HG03442 (cell line): ENCODE measurements around the gene CD247.

Experiments used
- ATAC-seq: cut with Tn5 transposase; IDR thresholded peaks from one replicate; pipeline ENCODE4 v1.9.1; 2021; ENCODE audit warnings: mild to moderate bottlenecking, moderate library complexity; ENCODE audit not compliant: unreplicated experiment

Gene CD247

DNA sequence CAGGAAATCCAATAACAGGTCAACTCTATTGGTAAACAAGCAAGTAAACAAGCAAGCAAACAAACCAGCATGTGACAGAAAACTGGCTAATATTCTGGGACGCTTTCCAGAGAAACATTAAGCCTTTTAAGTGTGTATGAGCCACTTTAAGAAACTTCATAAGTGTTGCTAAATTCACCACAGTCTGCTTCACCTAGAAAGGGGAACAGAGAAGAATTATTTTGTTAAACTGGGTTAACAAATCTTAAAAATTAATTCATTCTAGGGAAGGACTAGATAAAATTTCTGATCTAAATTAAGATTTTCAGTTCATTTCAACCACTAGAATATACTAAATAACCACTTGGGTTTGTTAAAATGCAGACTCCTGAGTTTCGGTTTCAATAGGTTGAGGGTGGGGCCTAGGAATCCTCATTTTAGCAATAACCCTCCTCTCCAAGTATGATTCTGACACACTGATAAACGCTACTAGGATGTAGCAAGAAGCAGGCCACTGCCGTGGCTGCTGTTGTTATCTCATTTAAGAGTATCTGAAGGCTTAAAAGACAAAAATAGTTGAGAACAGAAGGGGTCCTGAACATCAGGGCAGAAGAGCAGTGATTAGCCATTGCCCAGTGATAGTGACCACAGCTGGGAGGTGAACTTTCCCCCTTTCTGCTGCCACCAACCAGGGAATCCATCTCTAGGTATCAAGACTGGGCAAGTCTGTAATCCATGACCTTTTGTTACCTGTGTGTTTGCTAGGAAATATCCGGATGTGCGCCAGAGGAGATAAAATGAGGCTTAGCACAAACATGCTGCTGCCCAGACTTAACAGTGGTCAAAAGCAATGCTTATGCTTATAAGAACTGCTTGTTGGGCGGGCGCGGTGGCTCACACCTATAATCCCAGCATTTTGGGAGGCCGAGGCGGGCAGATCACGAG, 24.0 kb upstream of the CD247 start:
- no peak for ATAC-seq

DNA sequence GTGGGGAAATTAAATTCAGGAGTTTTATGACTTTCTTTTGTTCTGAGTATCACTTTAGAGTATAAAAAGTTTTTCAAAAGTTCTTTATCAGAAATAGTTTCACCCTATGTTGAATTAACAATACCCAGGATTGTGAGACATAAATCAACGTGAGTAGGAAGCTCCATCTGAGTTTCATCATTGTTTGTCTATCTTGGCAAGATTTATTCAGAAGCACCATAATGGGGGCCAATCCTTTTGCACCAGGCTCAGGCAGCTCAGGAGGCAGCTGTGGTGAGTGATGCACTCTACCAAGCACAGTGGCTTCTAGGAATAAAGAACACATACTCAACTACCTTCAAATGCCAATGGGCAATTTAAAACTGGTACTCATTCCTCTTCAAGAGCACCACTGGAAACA, 23.3 kb upstream of the CD247 start:
- no peak for ATAC-seq

DNA sequence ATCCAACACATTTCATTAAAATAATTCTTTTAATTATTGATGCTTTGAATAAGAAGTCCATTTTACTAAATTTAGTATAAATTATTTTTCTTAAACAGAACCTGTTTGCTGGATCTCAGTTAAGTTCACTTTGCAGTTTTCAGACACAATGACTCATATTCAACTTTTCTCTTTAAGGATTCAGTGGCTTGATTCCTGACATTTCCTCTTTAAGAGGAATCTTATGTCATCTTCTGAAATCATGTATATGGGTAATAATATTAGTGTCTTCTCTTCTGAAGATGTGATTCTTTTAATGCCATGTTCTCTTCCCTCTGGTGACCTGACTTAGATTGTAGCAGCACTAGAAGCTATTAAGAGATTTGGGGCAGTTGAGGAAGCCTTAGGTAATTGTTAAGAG, 22.7 kb upstream of the CD247 start:
- ATAC-seq, result no peak

DNA sequence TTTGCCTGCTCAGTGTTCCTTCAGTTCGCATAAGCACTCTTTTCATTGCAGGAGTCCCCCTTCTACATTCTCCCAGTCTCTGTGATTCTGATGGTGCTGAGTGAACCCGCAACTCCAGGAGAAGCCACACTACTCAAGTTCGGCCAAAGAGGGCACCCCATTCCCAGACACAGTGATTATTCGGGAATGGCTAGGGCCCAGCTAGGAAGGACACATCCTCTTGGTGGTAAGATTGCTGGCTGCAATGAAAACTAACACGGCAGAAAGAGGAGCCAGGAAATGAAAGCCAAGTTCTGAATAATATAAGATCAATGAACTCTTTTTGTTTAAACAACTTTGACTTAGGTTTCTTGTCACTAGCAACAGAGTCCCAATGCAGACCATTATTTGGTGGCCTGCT, 20.3 kb upstream of the CD247 start:
- ATAC-seq, result no peak

DNA sequence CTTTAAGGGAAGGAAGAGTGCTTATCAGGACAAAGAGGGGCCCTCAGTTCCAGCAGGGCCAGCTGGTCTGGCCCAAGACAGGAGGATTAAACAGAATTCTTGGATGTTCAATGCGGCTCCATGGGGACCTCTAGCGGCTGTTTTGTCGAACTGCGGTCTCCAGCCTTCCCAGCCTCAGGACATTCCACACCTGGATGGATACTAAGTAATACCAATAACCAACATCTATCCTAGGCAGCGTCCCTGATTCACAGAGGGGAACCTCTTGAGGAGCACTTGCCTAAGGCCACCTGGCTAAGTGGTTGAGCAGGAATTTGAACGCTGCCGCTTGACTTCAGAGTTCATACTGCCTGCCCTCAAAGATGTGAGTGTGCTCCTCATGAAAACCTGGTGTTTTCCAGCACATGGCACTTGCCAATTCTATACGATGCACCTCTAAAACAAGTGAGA, 15.5 kb upstream of the CD247 start:
- peak; percentile 61 for ATAC-seq

DNA sequence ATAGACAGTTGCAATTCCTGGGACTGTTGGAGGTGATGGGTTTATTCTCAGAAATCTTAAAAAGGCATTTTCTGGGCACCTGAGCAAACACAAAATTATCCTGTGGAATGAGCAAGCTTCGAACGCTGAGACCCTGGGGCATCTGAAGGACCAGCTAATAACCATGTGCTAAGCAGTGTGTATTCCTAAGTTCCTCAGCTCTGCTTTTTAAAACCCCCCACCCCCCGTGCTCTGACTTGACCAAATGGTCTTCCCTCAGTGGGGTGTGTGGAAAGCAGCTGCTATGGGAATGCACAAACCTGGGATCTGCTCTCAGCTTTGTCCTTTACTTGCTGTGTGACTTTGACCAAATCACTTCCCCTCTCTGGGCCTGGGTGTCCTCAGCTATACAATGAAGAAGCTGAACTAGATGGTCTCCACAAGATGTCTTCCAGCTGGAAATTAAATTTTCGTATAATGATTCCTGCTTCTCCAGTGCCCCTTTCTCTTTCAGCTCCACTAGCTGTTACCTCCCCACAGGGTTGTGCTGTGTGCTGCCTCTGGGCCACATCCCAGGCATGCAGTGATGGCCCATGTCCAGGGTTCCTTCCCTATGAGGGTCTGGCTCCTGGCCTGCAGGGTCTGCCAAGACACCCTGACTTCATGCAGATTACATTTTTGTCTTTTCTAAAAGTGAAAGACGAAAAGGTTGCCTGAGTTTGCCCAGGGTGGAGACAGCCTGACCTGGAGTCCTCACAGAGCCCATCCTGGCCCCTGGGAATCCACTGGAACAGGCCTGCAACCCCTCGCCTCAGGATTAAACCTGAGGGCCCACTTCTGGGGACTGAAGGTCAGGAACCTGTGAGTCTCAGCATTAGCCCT, 14.9 kb upstream of the CD247 start:
- no peak for ATAC-seq

DNA sequence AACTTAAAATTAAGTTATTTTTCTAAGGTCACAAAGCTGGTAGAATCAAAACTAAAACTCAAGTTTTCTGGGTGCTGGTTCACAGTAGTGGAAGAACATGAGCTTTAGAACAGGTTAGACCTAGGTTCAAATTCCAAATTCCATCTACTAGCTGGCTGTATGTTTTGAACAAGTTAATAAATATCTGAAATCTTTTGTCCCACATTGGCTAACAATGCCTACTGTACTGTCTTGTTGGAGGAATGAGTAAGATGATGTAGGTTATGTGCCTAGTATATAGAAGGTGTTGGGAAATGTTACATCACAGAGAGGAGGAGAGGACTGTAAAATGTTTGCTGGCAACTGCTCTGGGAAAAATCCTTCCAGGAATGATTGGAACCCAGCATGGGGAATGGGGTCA, 14.0 kb upstream of the CD247 start:
- ATAC-seq, result no peak

DNA sequence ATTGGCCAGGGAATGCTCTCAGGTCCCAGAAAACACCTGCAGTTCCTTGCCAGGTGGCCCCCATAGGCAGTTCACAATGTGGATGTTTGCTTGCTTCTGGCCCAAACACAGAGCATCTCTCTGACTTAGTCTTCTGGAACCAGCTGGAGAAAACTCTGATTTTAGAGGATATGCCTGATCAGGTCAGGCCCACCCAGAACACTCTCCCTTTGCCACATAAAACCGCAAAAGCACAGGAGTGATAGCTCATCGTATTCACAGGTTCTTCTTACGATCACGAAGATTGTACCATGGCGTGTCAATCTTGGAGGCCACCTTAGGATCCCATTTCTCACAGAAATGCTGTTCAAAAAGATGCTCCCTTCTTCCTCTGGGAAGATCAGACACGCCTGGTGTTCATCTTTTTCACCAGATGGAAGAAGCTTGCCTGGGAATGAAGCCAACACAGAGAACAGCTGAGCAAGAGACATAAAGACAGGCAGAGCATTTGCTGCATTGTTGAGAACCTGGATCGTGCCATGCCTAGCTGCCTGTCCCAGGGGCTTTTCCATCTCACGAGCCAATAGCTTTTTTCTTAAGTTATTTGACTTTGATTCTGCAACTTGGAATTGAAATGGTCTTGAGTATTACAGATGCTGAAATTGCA, 11.6 kb upstream of the CD247 start:
- no peak for ATAC-seq

DNA sequence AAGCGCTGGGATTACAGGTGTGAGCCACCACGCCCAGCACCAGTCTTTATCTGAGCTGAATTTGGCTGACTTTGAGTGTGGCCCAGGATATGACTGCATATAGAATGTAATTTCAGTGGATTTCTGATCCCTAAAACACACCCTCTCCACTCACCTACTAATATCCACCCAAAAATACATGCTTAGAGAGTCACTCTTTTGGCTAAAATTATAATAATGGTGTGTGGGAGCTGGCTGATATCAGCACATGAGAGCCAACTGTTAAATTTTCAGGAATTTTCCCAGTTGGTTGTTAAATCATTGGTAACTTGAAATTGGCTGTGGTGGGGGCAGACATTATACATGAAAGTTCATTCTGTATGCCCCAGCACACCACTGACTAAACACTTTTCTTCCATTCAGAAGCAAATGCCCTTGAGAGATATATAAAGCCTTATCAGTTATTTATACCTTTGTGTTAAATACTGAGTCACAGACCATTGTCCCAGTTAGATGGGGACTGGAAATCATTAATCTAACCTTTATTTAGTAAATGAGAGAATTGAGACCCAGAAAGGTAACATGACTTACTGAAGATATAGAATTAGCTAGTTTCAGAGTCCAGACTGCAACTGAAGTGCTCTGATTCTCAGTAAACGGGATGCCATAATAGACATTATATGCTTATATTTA, 9.9 kb upstream of the CD247 start:
- no peak for ATAC-seq

DNA sequence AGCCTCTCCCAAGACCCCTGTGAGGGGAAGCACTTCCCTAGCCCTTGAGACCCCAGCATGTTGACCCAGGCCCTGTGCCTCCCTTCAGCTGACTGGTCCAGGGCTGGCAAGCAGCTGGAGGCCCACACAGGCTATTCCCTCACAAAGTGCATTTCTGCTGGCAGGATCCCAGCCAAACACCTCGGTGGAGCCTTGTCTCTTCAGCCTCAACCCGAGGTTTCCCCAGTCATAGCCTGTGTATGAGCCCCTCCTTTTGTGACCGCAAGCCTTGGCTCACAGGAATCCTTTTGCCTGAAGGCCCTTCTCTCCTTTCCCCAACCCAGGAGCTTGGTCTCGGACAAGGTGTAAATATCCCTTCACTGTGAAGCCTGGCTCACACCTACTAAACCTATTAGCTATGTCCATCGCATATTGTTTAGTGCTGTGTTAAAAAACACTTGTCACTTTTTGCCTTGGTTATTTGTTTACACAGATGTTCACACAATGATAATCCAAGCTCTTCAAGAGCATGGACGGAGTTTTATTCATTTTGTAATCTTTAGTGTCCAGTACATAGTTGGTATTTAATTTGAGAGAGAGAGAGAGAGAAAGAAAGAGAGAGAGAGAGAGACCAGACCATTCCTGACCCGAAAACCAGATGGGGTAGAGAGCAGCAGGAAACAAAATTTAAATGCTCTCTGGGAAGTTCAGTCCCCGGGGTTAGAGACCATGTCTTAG, 8.5 kb upstream of the CD247 start:
- no peak for ATAC-seq

DNA sequence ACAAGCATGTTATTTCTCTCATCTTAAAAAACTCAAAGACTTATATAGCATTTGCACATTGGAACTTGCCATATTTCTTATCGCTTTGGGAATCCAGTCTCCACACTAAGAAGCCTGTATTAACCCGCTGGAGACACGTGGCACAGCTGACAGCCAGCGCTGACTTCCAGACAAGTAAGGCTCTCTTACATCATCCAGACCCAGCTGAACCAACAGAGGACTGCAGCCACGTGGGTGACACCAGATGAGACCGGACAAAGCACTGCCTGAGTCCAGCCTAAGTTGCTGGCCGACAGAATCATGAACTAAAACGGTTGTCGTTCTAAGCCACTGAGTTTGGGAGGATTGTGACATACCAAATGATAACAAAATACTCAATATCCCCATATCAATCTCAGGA, 6.3 kb upstream of the CD247 start:
- ATAC-seq, result no peak

DNA sequence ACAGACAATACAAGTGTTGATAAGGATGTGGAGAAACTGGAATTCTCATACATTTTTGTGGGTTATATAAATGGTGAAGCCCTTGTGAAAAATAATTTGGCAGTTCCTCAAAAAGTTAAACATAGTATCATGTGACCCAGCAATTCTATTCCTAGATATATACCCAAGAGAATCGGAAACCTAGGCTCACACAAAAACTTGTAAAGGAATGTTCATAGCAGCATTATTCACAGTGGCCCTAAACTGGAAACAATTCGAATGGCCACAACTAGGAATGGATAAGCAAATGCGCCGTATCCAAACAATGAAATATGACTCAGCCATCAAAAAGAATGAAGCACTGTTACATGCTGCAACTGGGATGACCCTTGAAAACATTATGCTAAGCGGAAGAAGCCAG, 3.9 kb upstream of the CD247 start:
- ATAC-seq, result no peak

DNA sequence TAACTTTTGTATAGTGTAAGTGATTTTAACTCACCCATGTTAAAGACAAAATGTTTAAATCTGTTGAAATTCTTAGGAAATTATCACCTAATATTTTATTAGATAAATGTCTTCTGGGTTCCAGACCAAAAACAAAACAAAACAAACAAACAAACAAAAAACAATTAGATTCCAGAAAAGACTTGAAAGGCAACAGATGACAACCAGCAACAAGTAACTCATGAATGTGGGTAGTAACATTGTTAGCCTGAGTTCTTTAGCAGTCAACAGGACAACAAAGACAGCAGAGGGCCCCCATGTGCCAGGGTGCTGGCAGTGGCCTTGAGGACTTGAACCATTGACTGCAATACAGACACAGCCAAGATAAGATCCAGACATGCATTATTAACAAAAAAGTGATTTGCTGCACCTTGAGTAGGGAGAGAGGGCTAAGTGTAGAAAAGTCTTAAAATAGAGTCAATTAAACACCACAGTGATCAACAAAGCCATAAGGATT, 2.4 kb upstream of the CD247 start:
- no peak for ATAC-seq

DNA sequence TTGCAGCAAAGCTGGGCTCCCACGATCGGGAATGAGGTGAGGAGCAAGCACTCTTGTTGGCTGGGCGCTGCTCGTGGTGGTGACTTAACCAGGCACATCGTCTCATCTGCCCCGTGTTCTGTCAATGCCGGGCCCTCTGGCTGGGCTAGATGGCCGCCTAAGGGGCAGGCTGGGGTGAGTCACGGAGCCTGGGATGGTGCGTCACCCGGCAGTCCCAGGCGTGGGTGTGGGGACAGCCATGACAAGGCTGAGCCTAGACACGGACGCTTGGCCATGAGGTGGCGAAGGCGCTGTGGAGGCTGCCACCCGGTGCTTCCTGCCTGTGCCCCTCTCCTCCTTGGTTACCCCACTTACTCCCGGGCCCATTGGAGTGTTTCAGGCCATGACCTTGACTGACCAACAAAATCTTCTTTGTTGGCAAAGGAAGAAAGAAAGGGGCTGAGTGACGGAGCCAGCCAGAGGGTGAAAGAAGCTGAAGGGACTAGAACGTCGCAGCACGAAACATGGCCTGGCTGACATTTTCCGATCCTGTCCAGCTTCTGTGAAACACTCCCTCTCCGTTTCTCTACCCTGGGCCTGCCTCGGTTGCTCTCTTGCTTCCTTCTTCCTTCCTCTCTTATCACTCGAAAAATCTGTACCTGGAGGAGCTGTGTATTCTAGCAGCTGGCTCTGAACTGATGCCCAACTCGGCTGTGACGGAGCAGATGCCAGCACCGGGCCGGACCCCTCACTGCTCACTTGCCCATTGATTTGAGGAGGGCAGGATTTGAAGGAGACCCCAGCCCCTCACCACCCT, 596 bp downstream of the CD247 start:
- no peak for ATAC-seq

DNA sequence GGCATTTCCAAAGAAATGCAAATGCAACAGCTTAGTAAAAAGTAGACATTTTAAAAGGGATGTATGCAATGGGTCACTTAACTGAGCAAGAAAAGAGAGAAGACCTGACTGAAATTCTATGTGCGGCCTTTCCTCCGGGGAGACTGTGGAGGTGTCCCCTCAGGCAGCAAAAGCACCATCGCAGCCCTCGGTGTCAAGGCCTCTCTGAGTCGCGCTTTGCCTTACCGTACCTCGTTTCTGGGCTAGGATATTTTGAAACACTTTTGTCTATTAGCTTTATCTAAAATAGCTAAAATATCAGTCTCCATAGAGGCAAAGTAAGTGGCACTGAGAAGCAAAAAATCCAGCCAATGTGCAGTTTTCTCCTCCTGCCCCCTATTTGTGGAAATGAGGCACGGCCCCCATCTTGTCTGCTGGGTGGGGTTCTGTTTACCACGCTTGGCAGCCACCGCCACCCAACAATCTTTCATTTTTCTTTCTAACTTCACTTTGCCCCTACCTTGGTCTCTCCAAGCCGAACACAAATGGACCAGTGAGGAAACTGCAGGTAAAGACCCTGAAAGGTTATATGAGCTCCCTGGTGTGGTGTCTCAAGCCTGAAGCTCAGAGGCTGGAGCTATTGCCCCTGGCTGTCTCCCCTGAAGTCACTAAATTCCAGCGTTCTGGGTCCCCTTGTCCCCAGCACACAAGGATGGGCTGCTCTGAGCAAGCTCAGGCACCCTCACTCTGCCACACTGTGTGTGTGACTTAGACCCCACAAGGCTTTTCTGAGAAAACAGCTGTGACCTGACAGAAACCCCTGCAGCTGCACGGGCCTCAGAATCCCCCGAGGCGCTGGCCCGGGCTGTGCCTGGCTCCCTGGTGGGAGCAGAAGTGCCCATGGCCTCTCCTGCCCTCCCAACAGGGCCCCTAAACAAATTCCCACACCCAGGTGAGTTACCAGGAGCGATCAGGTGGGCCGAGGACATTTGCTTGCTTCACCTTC, 1.6 kb downstream of the CD247 start:
- ATAC-seq, result no peak

DNA sequence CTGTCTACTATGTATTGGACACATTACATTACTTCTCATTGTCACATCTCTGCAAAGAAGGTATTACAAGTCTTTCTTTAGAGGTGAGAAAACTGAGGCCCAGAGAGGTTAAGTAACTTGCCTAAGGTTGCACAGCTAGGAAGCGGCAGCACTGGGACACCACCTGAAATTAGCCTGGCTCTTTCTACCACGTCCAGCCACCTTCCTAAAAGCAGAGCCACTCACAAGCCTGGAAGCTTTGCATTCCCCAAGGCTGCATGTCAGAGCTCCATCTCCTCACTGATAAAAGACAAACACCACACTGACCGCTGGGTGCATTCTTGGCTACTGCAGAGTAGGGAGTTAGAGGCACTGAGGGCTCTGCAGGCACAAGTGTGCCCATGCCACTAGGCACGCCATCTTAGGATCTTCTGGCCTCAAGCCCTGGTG, 2.4 kb downstream of the CD247 start:
- no peak for ATAC-seq

DNA sequence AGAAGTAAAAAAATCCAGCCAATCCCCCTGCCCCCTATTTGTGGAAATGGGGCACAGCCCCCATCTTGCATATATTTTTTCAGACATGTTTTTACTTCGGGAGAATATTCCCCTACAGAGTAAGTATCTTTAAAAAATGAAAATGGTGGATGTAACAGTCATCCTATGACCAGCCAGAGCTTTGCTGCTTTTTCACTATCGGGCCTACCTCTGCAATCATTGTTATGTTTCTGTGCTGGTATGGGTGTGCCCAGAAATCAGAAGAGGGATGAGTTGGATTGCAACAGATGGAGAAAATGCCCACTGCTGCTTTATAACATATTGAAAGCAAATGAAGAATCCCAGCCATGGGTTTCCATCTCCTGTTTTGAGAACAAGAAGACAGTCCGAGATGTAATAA, 2.9 kb downstream of the CD247 start:
- ATAC-seq, result no peak

DNA sequence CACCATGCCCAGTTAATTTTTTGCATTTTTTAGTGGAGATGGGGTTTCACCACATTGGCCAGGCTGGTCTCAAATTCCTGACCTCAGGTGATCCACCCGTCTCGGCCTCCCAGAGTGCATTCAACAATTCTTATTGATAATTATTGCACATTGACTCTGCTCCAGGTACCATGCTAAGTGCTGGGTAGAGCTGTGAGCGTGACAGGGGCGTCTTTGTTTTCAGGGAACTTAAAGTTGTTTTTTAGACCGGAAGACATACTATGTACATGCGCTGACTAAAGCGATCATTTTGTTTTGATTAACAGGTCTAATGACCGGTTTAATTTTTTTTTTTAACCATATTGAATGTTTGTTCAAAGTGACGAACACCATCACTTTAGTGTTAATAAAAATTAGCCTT, 4.0 kb downstream of the CD247 start:
- ATAC-seq, result no peak
